SU-DHL-6 (cell line): ENCODE measurements around the gene CCR5AS.

Source experiments
- EZH2phosphoT487 ChIP-seq: fragments of 200-600 bp; sonication (generic), shearing (Covaris generic); conservative IDR thresholded peaks from 2 replicates; pipeline ENCODE4 v1.6.1; 2018; ENCODE audit warnings: mild to moderate bottlenecking, antibody characterized with exemption, low read length, moderate library complexity, mixed read lengths
- TF ChIP-seq, protein P1 (sequence below): fragments of 200-600 bp; sonication (generic); IDR thresholded peaks from one replicate; pipeline ENCODE4 v1.5.1; 2017; ENCODE audit warnings: antibody characterized with exemption, mild to moderate bottlenecking, low read length, moderate library complexity; ENCODE audit not compliant: insufficient read depth, poor library complexity, severe bottlenecking

DNA sequence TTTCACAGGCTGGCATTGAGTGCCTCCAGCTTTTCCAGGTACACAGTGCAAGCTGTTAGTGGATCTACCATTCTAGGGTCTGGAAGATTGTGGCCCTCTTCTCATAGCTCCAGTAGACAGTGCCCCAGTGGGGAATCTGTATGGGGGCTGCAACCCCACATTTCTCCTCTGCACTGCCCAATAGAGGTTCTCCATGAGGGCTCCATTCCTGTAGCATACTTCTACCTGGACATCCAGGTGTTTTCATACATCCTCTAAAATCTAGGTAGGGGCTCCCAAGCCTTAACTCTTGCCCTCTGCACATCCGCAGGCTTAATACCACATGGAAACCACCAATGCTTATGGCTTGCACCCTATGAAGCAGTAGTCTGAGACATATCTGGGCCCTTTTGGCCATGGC, 68.0 kb downstream of the CCR5AS start:
- TF ChIP-seq, protein P1, sequence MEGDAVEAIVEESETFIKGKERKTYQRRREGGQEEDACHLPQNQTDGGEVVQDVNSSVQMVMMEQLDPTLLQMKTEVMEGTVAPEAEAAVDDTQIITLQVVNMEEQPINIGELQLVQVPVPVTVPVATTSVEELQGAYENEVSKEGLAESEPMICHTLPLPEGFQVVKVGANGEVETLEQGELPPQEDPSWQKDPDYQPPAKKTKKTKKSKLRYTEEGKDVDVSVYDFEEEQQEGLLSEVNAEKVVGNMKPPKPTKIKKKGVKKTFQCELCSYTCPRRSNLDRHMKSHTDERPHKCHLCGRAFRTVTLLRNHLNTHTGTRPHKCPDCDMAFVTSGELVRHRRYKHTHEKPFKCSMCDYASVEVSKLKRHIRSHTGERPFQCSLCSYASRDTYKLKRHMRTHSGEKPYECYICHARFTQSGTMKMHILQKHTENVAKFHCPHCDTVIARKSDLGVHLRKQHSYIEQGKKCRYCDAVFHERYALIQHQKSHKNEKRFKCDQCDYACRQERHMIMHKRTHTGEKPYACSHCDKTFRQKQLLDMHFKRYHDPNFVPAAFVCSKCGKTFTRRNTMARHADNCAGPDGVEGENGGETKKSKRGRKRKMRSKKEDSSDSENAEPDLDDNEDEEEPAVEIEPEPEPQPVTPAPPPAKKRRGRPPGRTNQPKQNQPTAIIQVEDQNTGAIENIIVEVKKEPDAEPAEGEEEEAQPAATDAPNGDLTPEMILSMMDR = no peak
- TF ChIP-seq EZH2phosphoT487 = no peak
